Panc1 (cell line): ENCODE measurements around the gene CDX1.

Experiments used
- CTCF ChIP-seq: fragments of 450-650 bp; IDR thresholded peaks from 2 replicates; pipeline ENCODE4 v1.5.1; 2017; ENCODE audit warnings: mild to moderate bottlenecking
- TCF7L2 ChIP-seq: IDR thresholded peaks from 2 replicates; pipeline ENCODE4 v1.6.1; 2011; ENCODE audit warnings: mild to moderate bottlenecking, low read depth, low read length, inconsistent platforms

GRCh38 chr5:150213530-150213929 lies 47.0 kb downstream of the CDX1 start:
- no peak for TF ChIP-seq CTCF
- no peak for TF ChIP-seq TCF7L2
